Measurements from ENCODE around the gene SLC16A9. TPM values are rescaled to one million over a fixed set of nuclear protein-coding genes. Genes with fewer than 3 reads are reported as not detected.

Gene SLC16A9
- total and polyA plus RNA-seq, 2 donors (not counting 3 experiments of a cell fraction or from before 2014, with no cell fraction given) = 0.35 TPM; not detected in 1

GRCh38 chr10:59706851-59707797 is 2.5 kb downstream of the SLC16A9 start:
- peaks cover 14 to 36% of the 10 kb centered on the region in 2 experiments for H3K27me3 ChIP-seq (ENCODE audit: control insufficient read depth in 2 of 2, insufficient read depth in 2 of 2, low read length in 2 of 2)
- H3K79me2 ChIP-seq (ENCODE audit: control insufficient read depth, insufficient read depth, low read length) = no peaks in the 10 kb centered on the region
- H3K9me1 ChIP-seq (replicated peaks; ENCODE audit: control insufficient read depth, extremely low read depth, insufficient read depth, low read length) = no peaks in the 10 kb centered on the region
- no peak overlapping the region for H3K4me2 ChIP-seq (ENCODE audit: insufficient read depth, low read length)
- no peak overlapping the region for H3K4me3 ChIP-seq (replicated peaks in 1 of 3; ENCODE audit: insufficient read depth in 1 of 3, low read depth in 1 of 3, low read length in 3 of 3)
- H3K9ac ChIP-seq (replicated peaks; ENCODE audit: extremely low read depth, insufficient read depth, low read length) = no peak overlapping the region
- POLR2A ChIA-PET = no interaction called here
- no TSS peak for BruUV-seq (replicated peaks)
- CTCF ChIA-PET = no interaction called here
- H3K27ac ChIP-seq (ENCODE audit: insufficient read depth, low read depth, low read length) = no peak overlapping the region
- intact Hi-C loops (cut with micrococcal nuclease) (no loop called here), dilution Hi-C loops (cut with MboI; ENCODE audit: extremely low pct_ligation_motif_present, low sequenced_read_pairs) (no loop called here)
- H3K36me3 ChIP-seq (ENCODE audit: control insufficient read depth in 2 of 2, extremely low read depth in 1 of 2, insufficient read depth in 2 of 2, low read length in 2 of 2) = no peaks in the 10 kb centered on the region
- peaks cover 5% of the 10 kb centered on the region for H3K4me1 ChIP-seq (ENCODE audit: control insufficient read depth, extremely low read depth, insufficient read depth, low read length)
- no peaks in the 10 kb centered on the region for H4K20me1 ChIP-seq (replicated peaks; ENCODE audit: control insufficient read depth, extremely low read depth, insufficient read depth, low read length)
- no peaks in the 10 kb centered on the region for H3K9me3 ChIP-seq (replicated peaks; ENCODE audit: control insufficient read depth, insufficient read depth, low read length)
- no peak for FAIRE-seq
- TF ChIP-seq FOS (IDR thresholded peaks at IDR 0.05; ENCODE audit: borderline replicate concordance, insufficient read depth, low read length) (no peak), CTCF (IDR thresholded peaks at IDR 0.05; ENCODE audit: extremely low read depth in 1 of 2, insufficient read depth in 1 of 2, low read depth in 1 of 2, low read length in 2 of 2) (no peak), EZH2 (IDR thresholded peaks at IDR 0.05; ENCODE audit: borderline replicate concordance, low read depth, low read length, severe bottlenecking) (no peak), GATA2 (IDR thresholded peaks at IDR 0.05; ENCODE audit: insufficient read depth, insufficient read length, low read depth, low read length) (no peak), MYC (IDR thresholded peaks at IDR 0.05; ENCODE audit: low read depth, low read length) (no peak), MAX (IDR thresholded peaks at IDR 0.05; ENCODE audit: insufficient read depth, insufficient read length) (no peak), JUN (IDR thresholded peaks at IDR 0.05; ENCODE audit: borderline replicate concordance, insufficient read depth, insufficient read length, low read depth) (no peak), POLR2AphosphoS5 (IDR thresholded peaks at IDR 0.05; ENCODE audit: insufficient read depth, low read depth, low read length) (no peak), POLR2A (IDR thresholded peaks at IDR 0.05; ENCODE audit: low read depth, low read length) (no peak)
- H2AFZ ChIP-seq (ENCODE audit: low read depth, low read length) = no peak overlapping the region
- DNase-seq (ENCODE audit: low read depth, low spot score) = no peak

All from endothelial cell of umbilical vein (primary cell).